WTC11 (cell line): Measurements from ENCODE around the gene GMIP.

Experiments
- ATF1 ChIP-seq: sonication (generic); formaldehyde crosslinking; IDR thresholded peaks from 2 replicates; pipeline ENCODE4 v1.8.1; 2023; ENCODE audit warnings: mild to moderate bottlenecking, moderate library complexity, missing genetic modification reagents
- CREB1 ChIP-seq: sonication (generic); formaldehyde crosslinking; IDR thresholded peaks from 2 replicates; pipeline ENCODE4 v1.8.0; 2023; ENCODE audit warnings: mild to moderate bottlenecking, missing genetic modification reagents
- CREM ChIP-seq: sonication (generic); formaldehyde crosslinking; IDR thresholded peaks from 2 replicates; pipeline ENCODE4 v1.8.1; 2022; ENCODE audit warnings: mild to moderate bottlenecking, missing genetic modification reagents, moderate library complexity
- SP1 ChIP-seq: sonication (generic); formaldehyde crosslinking; conservative IDR thresholded peaks from 2 replicates; pipeline ENCODE4 v1.8.1; 2022; ENCODE audit warnings: missing genetic modification reagents
- TEAD4 ChIP-seq: sonication (generic); formaldehyde crosslinking; IDR thresholded peaks from 2 replicates; pipeline ENCODE4 v1.8.0; 2022; ENCODE audit warnings: mild to moderate bottlenecking, missing genetic modification reagents
- ZNF138 ChIP-seq: sonication (generic); formaldehyde crosslinking; conservative IDR thresholded peaks from 2 replicates; pipeline ENCODE4 v1.8.1; 2022; ENCODE audit warnings: mild to moderate bottlenecking, moderate library complexity, missing genetic modification reagents
- ZNF416 ChIP-seq: fragments of 250-450 bp; sonication (Bioruptor Pico); IDR thresholded peaks from 2 replicates; pipeline ENCODE4 v1.9.0; 2021; ENCODE audit warnings: mild to moderate bottlenecking, inconsistent platforms
- TF ChIP-seq, protein P1 (sequence below): fragments of 200-600 bp; IDR thresholded peaks from 2 replicates; pipeline ENCODE4 v1.8.0; 2022; ENCODE audit warnings: antibody characterized with exemption
- TF ChIP-seq, protein P2 (sequence below): sonication (generic); formaldehyde crosslinking; IDR thresholded peaks from 2 replicates; pipeline ENCODE4 v1.8.1; 2023; ENCODE audit warnings: mild to moderate bottlenecking, missing genetic modification reagents, moderate library complexity
- TF ChIP-seq, protein P3 (sequence below): sonication (generic); formaldehyde crosslinking; IDR thresholded peaks from 2 replicates; pipeline ENCODE4 v1.8.0; 2022; ENCODE audit warnings: mild to moderate bottlenecking, missing genetic modification reagents
- TF ChIP-seq, protein P4 (sequence below): sonication (generic); formaldehyde crosslinking; IDR thresholded peaks from 2 replicates; pipeline ENCODE4 v1.8.1; 2023; ENCODE audit warnings: mild to moderate bottlenecking, moderate library complexity, missing genetic modification reagents
- TF ChIP-seq, protein P5 (sequence below): fragments of 250-450 bp; sonication (Bioruptor Pico); IDR thresholded peaks from 2 replicates; pipeline ENCODE4 v1.9.0; 2021; ENCODE audit warnings: mild to moderate bottlenecking, borderline replicate concordance

DNA sequence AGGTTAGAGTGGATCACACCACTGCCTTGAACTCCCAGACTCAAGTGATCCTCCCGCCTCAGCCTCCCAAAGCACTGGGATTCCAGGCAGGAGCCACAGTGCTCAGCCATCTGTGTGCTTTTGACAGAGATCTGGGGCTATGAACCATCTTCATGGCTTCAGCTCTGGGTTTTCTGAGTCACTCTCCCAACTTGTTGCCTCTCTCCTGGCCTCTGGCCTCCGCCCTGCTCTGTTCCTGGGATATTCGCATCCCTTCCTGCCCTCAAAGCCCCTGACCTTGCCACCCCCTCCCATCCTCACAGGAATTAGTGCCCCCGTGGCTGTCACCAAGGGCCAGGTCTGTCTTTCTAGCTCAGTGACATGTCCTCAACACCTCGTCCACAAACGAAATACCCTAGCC is 5.7 kb upstream of the GMIP start:
- no peak for TF ChIP-seq CREM (CRISPR knock-in tag)
- TF ChIP-seq, protein P1, sequence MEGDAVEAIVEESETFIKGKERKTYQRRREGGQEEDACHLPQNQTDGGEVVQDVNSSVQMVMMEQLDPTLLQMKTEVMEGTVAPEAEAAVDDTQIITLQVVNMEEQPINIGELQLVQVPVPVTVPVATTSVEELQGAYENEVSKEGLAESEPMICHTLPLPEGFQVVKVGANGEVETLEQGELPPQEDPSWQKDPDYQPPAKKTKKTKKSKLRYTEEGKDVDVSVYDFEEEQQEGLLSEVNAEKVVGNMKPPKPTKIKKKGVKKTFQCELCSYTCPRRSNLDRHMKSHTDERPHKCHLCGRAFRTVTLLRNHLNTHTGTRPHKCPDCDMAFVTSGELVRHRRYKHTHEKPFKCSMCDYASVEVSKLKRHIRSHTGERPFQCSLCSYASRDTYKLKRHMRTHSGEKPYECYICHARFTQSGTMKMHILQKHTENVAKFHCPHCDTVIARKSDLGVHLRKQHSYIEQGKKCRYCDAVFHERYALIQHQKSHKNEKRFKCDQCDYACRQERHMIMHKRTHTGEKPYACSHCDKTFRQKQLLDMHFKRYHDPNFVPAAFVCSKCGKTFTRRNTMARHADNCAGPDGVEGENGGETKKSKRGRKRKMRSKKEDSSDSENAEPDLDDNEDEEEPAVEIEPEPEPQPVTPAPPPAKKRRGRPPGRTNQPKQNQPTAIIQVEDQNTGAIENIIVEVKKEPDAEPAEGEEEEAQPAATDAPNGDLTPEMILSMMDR: no peak
- TF ChIP-seq CREB1 (CRISPR knock-in tag): no peak
- TF ChIP-seq, protein P2, sequence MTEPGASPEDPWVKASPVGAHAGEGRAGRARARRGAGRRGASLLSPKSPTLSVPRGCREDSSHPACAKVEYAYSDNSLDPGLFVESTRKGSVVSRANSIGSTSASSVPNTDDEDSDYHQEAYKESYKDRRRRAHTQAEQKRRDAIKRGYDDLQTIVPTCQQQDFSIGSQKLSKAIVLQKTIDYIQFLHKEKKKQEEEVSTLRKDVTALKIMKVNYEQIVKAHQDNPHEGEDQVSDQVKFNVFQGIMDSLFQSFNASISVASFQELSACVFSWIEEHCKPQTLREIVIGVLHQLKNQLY: no peak
- TF ChIP-seq, protein P3, sequence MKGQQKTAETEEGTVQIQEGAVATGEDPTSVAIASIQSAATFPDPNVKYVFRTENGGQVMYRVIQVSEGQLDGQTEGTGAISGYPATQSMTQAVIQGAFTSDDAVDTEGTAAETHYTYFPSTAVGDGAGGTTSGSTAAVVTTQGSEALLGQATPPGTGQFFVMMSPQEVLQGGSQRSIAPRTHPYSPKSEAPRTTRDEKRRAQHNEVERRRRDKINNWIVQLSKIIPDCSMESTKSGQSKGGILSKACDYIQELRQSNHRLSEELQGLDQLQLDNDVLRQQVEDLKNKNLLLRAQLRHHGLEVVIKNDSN (CRISPR knock-in tag): no peak
- no peak for TF ChIP-seq SP1 (CRISPR knock-in tag)
- TF ChIP-seq, protein P4, sequence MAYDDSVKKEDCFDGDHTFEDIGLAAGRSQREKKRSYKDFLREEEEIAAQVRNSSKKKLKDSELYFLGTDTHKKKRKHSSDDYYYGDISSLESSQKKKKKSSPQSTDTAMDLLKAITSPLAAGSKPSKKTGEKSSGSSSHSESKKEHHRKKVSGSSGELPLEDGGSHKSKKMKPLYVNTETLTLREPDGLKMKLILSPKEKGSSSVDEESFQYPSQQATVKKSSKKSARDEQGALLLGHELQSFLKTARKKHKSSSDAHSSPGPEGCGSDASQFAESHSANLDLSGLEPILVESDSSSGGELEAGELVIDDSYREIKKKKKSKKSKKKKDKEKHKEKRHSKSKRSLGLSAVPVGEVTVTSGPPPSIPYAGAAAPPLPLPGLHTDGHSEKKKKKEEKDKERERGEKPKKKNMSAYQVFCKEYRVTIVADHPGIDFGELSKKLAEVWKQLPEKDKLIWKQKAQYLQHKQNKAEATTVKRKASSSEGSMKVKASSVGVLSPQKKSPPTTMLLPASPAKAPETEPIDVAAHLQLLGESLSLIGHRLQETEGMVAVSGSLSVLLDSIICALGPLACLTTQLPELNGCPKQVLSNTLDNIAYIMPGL: no peak
- no peak for TF ChIP-seq ZNF138 (CRISPR knock-in tag)
- TF ChIP-seq TEAD4 (CRISPR knock-in tag): no peak
- TF ChIP-seq ATF1 (CRISPR knock-in tag): no peak
- no peak for TF ChIP-seq ZNF416 (CRISPR knock-in tag)
- TF ChIP-seq, protein P5, sequence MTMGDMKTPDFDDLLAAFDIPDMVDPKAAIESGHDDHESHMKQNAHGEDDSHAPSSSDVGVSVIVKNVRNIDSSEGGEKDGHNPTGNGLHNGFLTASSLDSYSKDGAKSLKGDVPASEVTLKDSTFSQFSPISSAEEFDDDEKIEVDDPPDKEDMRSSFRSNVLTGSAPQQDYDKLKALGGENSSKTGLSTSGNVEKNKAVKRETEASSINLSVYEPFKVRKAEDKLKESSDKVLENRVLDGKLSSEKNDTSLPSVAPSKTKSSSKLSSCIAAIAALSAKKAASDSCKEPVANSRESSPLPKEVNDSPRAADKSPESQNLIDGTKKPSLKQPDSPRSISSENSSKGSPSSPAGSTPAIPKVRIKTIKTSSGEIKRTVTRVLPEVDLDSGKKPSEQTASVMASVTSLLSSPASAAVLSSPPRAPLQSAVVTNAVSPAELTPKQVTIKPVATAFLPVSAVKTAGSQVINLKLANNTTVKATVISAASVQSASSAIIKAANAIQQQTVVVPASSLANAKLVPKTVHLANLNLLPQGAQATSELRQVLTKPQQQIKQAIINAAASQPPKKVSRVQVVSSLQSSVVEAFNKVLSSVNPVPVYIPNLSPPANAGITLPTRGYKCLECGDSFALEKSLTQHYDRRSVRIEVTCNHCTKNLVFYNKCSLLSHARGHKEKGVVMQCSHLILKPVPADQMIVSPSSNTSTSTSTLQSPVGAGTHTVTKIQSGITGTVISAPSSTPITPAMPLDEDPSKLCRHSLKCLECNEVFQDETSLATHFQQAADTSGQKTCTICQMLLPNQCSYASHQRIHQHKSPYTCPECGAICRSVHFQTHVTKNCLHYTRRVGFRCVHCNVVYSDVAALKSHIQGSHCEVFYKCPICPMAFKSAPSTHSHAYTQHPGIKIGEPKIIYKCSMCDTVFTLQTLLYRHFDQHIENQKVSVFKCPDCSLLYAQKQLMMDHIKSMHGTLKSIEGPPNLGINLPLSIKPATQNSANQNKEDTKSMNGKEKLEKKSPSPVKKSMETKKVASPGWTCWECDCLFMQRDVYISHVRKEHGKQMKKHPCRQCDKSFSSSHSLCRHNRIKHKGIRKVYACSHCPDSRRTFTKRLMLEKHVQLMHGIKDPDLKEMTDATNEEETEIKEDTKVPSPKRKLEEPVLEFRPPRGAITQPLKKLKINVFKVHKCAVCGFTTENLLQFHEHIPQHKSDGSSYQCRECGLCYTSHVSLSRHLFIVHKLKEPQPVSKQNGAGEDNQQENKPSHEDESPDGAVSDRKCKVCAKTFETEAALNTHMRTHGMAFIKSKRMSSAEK: no peak
